Upper lobe of right lung (tissue), 1 donor: ENCODE data around the gene UBN2. TPM values are rescaled to one million over a fixed set of nuclear protein-coding genes. Genes with fewer than 3 reads are reported as not detected.

Source experiments
- ATAC-seq: fragments of 200-7000 bp; cut with Tn5 transposase; one replicate; pipeline ENCODE4 v1.9.1; 2020; ENCODE audit warnings: mild to moderate bottlenecking, moderate library complexity
- DNase-seq: peaks from one replicate; pipeline ENCODE4 v3.0.0-alpha.2; 2020
- H3K27ac ChIP-seq: fragments of 200-600 bp; one replicate; pipeline ENCODE4 v1.8.0; 2022
- H3K27me3 ChIP-seq: fragments of 200-600 bp; one replicate; pipeline ENCODE4 v1.8.0; 2022; ENCODE audit warnings: mild to moderate bottlenecking
- H3K36me3 ChIP-seq: fragments of 200-600 bp; one replicate; pipeline ENCODE4 v1.8.0; 2022
- H3K4me1 ChIP-seq: fragments of 200-600 bp; one replicate; pipeline ENCODE4 v1.8.0; 2022
- H3K4me3 ChIP-seq: fragments of 200-600 bp; one replicate; pipeline ENCODE4 v1.8.0; 2022; ENCODE audit warnings: mild to moderate bottlenecking
- H3K9me3 ChIP-seq: fragments of 200-600 bp; one replicate; pipeline ENCODE4 v1.8.0; 2022
- intact Hi-C: fragments of 100-400 bp; cut with DNase I; formaldehyde crosslinking; loops from one replicate; pipeline ENCODE4 v1.11.0; 2022
- total RNA-seq: library from RNA; stranded (reverse); fragmentation: NEBNext Ultra II Directional; extraction: Animal tissue kit (Norgen Biotek cat#: 25700); gene quantifications from one replicate; pipeline ENCODE4 v1.2.1, GENCODE V29; 2021
- TF ChIP-seq, protein P1 (sequence below): fragments of 200-600 bp; IDR thresholded peaks from one replicate; pipeline ENCODE4 v1.8.0; 2022; ENCODE audit warnings: antibody characterized with exemption
- donor health status: DM: no; HTN: yes; CAD: no; lungs with severe emphysema.

Gene UBN2
- total RNA-seq, 1 donor from 2014 or later = 23.5 TPM

- ATAC-seq = no peak
- no peak for DNase-seq
- intact Hi-C loops = no loop called here
- TF ChIP-seq, protein P1, sequence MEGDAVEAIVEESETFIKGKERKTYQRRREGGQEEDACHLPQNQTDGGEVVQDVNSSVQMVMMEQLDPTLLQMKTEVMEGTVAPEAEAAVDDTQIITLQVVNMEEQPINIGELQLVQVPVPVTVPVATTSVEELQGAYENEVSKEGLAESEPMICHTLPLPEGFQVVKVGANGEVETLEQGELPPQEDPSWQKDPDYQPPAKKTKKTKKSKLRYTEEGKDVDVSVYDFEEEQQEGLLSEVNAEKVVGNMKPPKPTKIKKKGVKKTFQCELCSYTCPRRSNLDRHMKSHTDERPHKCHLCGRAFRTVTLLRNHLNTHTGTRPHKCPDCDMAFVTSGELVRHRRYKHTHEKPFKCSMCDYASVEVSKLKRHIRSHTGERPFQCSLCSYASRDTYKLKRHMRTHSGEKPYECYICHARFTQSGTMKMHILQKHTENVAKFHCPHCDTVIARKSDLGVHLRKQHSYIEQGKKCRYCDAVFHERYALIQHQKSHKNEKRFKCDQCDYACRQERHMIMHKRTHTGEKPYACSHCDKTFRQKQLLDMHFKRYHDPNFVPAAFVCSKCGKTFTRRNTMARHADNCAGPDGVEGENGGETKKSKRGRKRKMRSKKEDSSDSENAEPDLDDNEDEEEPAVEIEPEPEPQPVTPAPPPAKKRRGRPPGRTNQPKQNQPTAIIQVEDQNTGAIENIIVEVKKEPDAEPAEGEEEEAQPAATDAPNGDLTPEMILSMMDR = no peak
- Histone ChIP-seq H3K4me3 (no peak overlapping the region), H3K27me3 (no peaks in the 10 kb centered on the region), H3K36me3 (peaks cover 88% of the 10 kb centered on the region), H3K4me1 (no peaks in the 10 kb centered on the region), H3K9me3 (no peaks in the 10 kb centered on the region), H3K27ac (no peak overlapping the region)
Measured at GRCh38 chr7:139241258-139241657, 10.2 kb downstream of the UBN2 start.

GRCh38 chr7:139242741-139243281 lies 11.8 kb downstream of the UBN2 start:
- no peak overlapping the region for H3K4me3 ChIP-seq
- TF ChIP-seq, protein P1 = no peak
- H3K27me3 ChIP-seq = no peaks in the 10 kb centered on the region
- H3K27ac ChIP-seq = no peak overlapping the region
- intact Hi-C loops = no loop called here
- peaks cover 82% of the 10 kb centered on the region for H3K36me3 ChIP-seq
- H3K4me1 ChIP-seq = no peaks in the 10 kb centered on the region
- no peaks in the 10 kb centered on the region for H3K9me3 ChIP-seq
- no peak for DNase-seq
- no peak for ATAC-seq

DNA sequence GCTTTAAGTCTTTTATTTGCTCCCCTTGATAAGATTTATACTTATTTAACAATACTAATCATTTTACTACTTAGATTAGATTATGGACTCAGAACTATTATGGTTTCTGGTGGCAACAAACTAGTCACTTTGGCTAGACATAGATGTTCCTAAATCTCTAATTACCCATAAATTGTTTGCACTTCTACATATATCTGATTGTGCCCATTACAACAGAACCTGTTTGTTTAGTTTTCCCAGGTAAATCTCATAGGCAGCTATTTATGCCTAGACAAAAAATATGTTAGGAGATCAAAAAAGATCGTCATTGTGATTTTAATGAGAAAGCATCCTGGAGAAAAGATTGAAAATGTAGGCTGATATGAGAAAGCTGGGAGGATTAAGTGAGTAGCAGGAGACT lies 14.4 kb downstream of the UBN2 start:
- ATAC-seq = no peak
- H3K4me1 ChIP-seq = no peaks in the 10 kb centered on the region
- no peak for DNase-seq
- no peaks in the 10 kb centered on the region for H3K9me3 ChIP-seq
- intact Hi-C loops = no loop called here
- H3K36me3 ChIP-seq = peaks cover 77% of the 10 kb centered on the region
- H3K4me3 ChIP-seq = no peak overlapping the region
- no peak overlapping the region for H3K27ac ChIP-seq
- TF ChIP-seq, protein P1 = no peak
- no peaks in the 10 kb centered on the region for H3K27me3 ChIP-seq

DNA sequence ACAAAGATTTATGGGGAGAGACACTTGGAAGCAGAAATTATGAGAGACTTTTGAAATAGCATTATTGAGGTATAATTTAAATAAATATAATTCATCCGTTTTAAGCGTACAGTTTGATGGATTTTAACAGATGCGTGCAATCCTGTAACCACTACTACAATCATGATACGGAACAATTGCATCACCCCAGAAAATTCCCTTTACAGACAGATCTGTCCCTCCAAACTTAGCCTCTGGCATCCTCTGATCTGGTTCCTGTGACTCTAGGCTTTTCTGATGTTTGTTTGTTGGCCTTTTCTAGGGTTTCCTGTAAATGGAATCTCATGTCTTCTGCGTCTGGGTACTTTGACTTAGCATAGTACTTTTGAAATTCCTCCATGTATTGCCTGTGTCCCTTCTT lies 15.5 kb downstream of the UBN2 start:
- DNase-seq = no peak
- H3K27ac ChIP-seq = no peak overlapping the region
- ATAC-seq = no peak
- no peaks in the 10 kb centered on the region for H3K4me1 ChIP-seq
- H3K4me3 ChIP-seq = no peak overlapping the region
- peaks cover 80% of the 10 kb centered on the region for H3K36me3 ChIP-seq
- intact Hi-C loops = no loop called here
- TF ChIP-seq, protein P1 = no peak
- no peaks in the 10 kb centered on the region for H3K27me3 ChIP-seq
- no peaks in the 10 kb centered on the region for H3K9me3 ChIP-seq

GRCh38 chr7:139246905-139247304 lies 15.9 kb downstream of the UBN2 start:
- no peak for ATAC-seq
- Histone ChIP-seq H3K36me3 (peaks cover 80% of the 10 kb centered on the region), H3K9me3 (no peaks in the 10 kb centered on the region)

More at GRCh38 chr7:139246905-139247304, 15.9 kb downstream of the UBN2 start:
- no peaks in the 10 kb centered on the region for H3K27me3 ChIP-seq
- DNase-seq = no peak
- no peaks in the 10 kb centered on the region for H3K4me1 ChIP-seq
- TF ChIP-seq, protein P1 = no peak
- intact Hi-C loops = no loop called here
- no peak overlapping the region for H3K27ac ChIP-seq
- H3K4me3 ChIP-seq = no peak overlapping the region
